Naive thymus-derived CD4-positive, alpha-beta T cell (primary cell): ENCODE measurements around the gene VPS13D. TPM values are rescaled to one million over a fixed set of nuclear protein-coding genes. Genes with fewer than 3 reads are reported as not detected.

Experiments used
- ATAC-seq: fragments of 150-1000 bp; cut with Tn5 transposase; 2 replicates; pipeline ENCODE4 v1.10.0; 2021; ENCODE audit warnings: mild to moderate bottlenecking, moderate library complexity
- CTCF ChIA-PET: fragments of 350-600 bp; sonication (Branson Sonifier 250); formaldehyde crosslinking; loops from one replicate; lab custom pipeline; 2021; ENCODE audit warnings: antibody characterized with exemption; lab: Charles Lee
- POLR2A ChIA-PET: fragments of 350-600 bp; sonication (Branson Sonifier 250); formaldehyde crosslinking; loops from one replicate; lab custom pipeline; 2021; ENCODE audit warnings: antibody characterized with exemption, inconsistent platforms; lab: Charles Lee
- DNase-seq, 9 donors: peaks; one replicate each; pipeline versions ENCODE4 v3.0.0 to v3.0.0-alpha.2; 2020 to 2022; ENCODE audit warnings: mixed read lengths in 1 of 9
- H3K27ac ChIP-seq: one replicate; pipeline ENCODE4 v1.7.0; 2013; ENCODE audit warnings: mild to moderate bottlenecking, low read depth, low read length, moderate library complexity
- H3K27me3 ChIP-seq, 2 donors: one replicate each; pipeline ENCODE4 v1.7.0; 2013; ENCODE audit warnings: low read length in 2 of 2, mild to moderate bottlenecking in 2 of 2, moderate library complexity in 2 of 2; ENCODE audit not compliant: control insufficient read depth in 2 of 2, insufficient read depth in 2 of 2
- H3K36me3 ChIP-seq, 3 experiments: 1 replicate in 2 of 3; 2 replicates in 1 of 3; pipeline ENCODE4 v1.7.0; 2013; ENCODE audit warnings: low read length in 3 of 3, mild to moderate bottlenecking in 3 of 3, moderate library complexity in 1 of 3; ENCODE audit not compliant: insufficient read depth in 3 of 3, control insufficient read depth in 2 of 3
- H3K4me1 ChIP-seq, 2 donors: one replicate each; pipeline ENCODE4 v1.7.0; 2013; ENCODE audit warnings: low read length in 2 of 2, mild to moderate bottlenecking in 2 of 2, moderate library complexity in 1 of 2; ENCODE audit not compliant: control insufficient read depth in 2 of 2, insufficient read depth in 2 of 2
- H3K4me3 ChIP-seq: 2 replicates; pipeline ENCODE4 v1.7.0; 2013; ENCODE audit warnings: mild to moderate bottlenecking, low read length
- H3K9me3 ChIP-seq, 3 experiments: 1 replicate in 2 of 3; 2 replicates in 1 of 3; pipeline ENCODE4 v1.7.0; 2013; ENCODE audit warnings: low read length in 3 of 3; ENCODE audit not compliant: control insufficient read depth in 2 of 3
- H3K27ac Mint-ChIP-seq, 9 donors: one replicate each; pipeline ENCODE4 v1.8.0; 2020 to 2022; ENCODE audit warnings: mixed read lengths in 9 of 9, mild to moderate bottlenecking in 8 of 9, moderate library complexity in 5 of 9, inconsistent platforms in 2 of 9
- H3K27me3 Mint-ChIP-seq, 5 donors: one replicate each; pipeline ENCODE4 v1.8.0; 2021 to 2022; ENCODE audit warnings: mixed read lengths in 5 of 5, mild to moderate bottlenecking in 1 of 5
- H3K36me3 Mint-ChIP-seq, 5 donors: one replicate each; pipeline ENCODE4 v1.8.0; 2020 to 2022; ENCODE audit warnings: mixed read lengths in 5 of 5, mild to moderate bottlenecking in 3 of 5, inconsistent platforms in 1 of 5
- H3K4me1 Mint-ChIP-seq, 7 donors: one replicate each; pipeline ENCODE4 v1.8.0; 2020 to 2022; ENCODE audit warnings: mixed read lengths in 7 of 7, mild to moderate bottlenecking in 3 of 7, inconsistent platforms in 1 of 7
- H3K4me3 Mint-ChIP-seq, 10 donors: one replicate each; pipeline ENCODE4 v1.8.0; 2020 to 2022; ENCODE audit warnings: mild to moderate bottlenecking in 10 of 10, mixed read lengths in 10 of 10, moderate library complexity in 6 of 10, inconsistent platforms in 2 of 10
- H3K9me3 Mint-ChIP-seq, 11 donors: one replicate each; pipeline ENCODE4 v1.8.0; 2020 to 2022; ENCODE audit warnings: mixed read lengths in 11 of 11, mild to moderate bottlenecking in 4 of 11, inconsistent platforms in 1 of 11, moderate library complexity in 1 of 11
- intact Hi-C, 2 donors: fragments of 100-400 bp; cut with micrococcal nuclease; formaldehyde crosslinking; loops; one replicate each; pipeline ENCODE4 v1.15.1; 2023
- polyA plus RNA-seq, 2 donors: library from polyadenylated mRNA; unstranded; fragments of 300-500 nt; fragmentation: Illumina TruSeq; gene quantifications; one replicate each; pipeline ENCODE4 v1.2.3, GENCODE V29; 2021
- total RNA-seq, 6 experiments: library from RNA in 5 of 6; stranded (reverse) in 5 of 6; gene quantifications; 1 replicate in 5 of 6; 2 replicates in 1 of 6; pipeline ENCODE4 v1.2.3 and lab custom pipeline; 2021 to 2026

Gene VPS13D
- total and polyA plus RNA-seq, 7 experiments from 2014 or later: 6.5 to 94.4 (median 73.2) TPM

- Histone ChIP-seq H3K4me1 (peaks cover 46 to 80% of the 10 kb centered on the region in 2 donors), H3K36me3 (no peaks in the 10 kb centered on the region), H3K27me3 (no peaks in the 10 kb centered on the region), H3K9me3 (no peaks in the 10 kb centered on the region), H3K27ac (peak overlapping the region; percentile 67), H3K4me3 (peak overlapping the region; percentile 11)
- CTCF ChIA-PET: interaction anchor here (0.7 to 1.0 kb wide), 2 partner anchors 65 to 354 kb away, joined by 3 to 4 read pairs; no protein-coding TSS in a partner anchor
- intact Hi-C loops: loop anchor here (1.0 to 10.0 kb wide), 5 partner anchors 8 to 143 kb away; partner anchors contain the start of gene DHRS3 (in 1 of the 2)
- Mint-ChIP-seq H3K27me3 (no peaks in the 10 kb centered on the region), H3K9me3 (peaks cover 0 to 2% (median 0%) of the 10 kb centered on the region in 11 donors), H3K4me3 (peak overlapping the region; percentile 72 to 86 (median 78)), H3K4me1 (peaks cover 52 to 96% (median 91%) of the 10 kb centered on the region in 7 donors), H3K27ac (peak overlapping the region; percentile 94 to 99 (median 96)), H3K36me3 (peaks cover 4 to 52% (median 5%) of the 10 kb centered on the region in 5 donors)
- ATAC-seq (no peak), DNase-seq (no peak)
- POLR2A ChIA-PET: interaction anchor here (0.5 to 12.1 kb wide), 11 partner anchors 9 to 315 kb away, joined by 3 to 212 read pairs (median 8); partner anchors contain the start of gene DHRS3
These were observed 242.4 kb downstream of the VPS13D start for GRCh38 chr1:12472156-12472797.

DNA sequence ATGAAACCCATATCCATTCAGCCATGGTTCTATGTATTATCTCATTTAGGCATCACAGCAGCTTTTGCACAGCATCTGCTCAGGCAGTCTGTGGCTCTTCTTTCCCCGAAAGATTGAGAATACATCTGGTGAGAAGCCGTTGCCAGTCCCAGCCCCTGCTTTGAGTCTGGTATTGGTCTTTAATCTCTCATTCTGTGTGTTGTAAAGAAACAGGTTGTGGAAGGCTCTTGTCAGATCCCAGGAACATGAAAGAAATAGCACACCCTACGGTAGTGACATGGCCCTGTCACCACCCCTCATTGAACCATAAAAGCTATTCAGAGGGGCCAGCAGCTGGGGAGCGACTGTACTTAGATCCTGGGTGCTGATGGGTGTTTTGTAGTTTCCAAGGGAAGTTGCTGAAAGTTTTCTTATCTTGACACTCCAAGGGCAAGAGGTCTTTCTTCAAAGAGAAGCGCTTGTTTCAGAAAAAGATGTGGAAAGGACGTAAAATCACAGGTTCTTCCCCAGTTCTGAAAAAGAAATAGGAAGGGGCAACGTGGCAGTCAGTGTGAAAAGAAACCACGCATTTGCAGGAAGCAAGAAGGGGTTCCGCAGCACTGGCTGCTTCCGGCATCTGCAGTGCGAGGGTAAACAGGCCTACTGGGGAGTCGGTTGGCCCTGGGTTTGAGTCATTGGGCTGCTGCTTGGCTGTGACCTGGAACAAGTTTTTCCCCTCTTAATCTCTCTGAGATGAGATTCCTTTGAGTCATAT lies 243.1 kb downstream of the VPS13D start:
- Mint-ChIP-seq H3K9me3 (no peaks in the 10 kb centered on the region), H3K27me3 (no peaks in the 10 kb centered on the region), H3K4me1 (peaks cover 53 to 96% (median 91%) of the 10 kb centered on the region in 7 donors), H3K36me3 (peaks cover 0 to 52% (median 0%) of the 10 kb centered on the region in 5 donors), H3K27ac (peak overlapping the region; percentile 94 to 99 (median 96)), H3K4me3 (peak overlapping the region; percentile 72 to 86 (median 78))
- peak overlapping the region; percentile 11 for H3K4me3 ChIP-seq
- CTCF ChIA-PET: interaction anchor here (0.7 to 0.8 kb wide), 2 partner anchors 16 to 354 kb away, joined by 3 to 4 read pairs; no protein-coding TSS in a partner anchor
- H3K36me3 ChIP-seq: no peaks in the 10 kb centered on the region
- H3K4me1 ChIP-seq: peaks cover 51 to 87% of the 10 kb centered on the region in 2 donors
- ATAC-seq (peak; percentile 77), DNase-seq (peak in 8 of 9 donors; percentile 54 to 67 (median 60))
- POLR2A ChIA-PET: interaction anchor here (0.5 to 12.1 kb wide), 12 partner anchors 8 to 316 kb away, joined by 3 to 212 read pairs (median 8); partner anchors contain the start of gene DHRS3
- intact Hi-C loops: loop anchor here (1.0 to 10.0 kb wide), 6 partner anchors 7 to 142 kb away; partner anchors contain the start of gene DHRS3 (in 1 of the 2)
- H3K27me3 ChIP-seq: no peaks in the 10 kb centered on the region
- peak overlapping the region; percentile 67 for H3K27ac ChIP-seq
- H3K9me3 ChIP-seq: no peaks in the 10 kb centered on the region

DNA sequence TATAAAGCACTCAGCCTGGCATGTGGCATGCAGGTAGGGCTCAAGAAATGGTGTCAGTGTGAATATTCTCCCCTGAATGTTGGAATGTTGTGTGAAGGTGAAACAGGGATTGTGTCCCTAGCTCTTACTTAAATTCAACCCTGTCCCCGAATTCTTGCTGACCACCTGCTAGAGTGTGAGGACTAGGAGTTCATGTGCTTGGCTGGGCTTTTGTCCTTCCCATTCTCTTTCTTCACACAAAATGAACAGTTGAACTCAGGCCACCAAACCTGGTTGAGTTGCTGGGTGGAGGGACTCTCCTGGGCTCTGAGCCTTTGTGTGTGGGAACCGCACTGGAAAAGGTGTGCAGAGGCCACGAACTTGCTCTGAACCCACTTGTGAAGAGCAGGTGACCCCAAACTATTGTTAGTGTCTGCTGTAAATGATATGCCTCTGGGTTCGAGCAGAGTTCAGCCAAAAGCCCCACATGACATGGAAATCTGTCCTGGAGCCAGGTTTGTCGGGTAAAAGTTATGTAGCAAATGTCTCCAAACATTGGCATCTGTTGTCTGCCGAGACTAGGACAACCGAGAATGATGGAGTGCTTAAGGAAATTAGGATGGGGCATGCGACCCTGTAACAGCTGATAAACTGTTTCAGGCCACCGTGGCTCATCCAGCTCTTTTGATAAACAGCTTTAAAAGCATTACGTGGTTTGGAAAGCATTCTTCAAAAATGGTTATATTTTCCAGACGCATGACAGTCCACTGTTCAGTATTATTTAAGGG lies 243.9 kb downstream of the VPS13D start:
- H3K27me3 Mint-ChIP-seq: no peaks in the 10 kb centered on the region
- H3K27ac Mint-ChIP-seq: peak overlapping the region; percentile 94 to 99 (median 96)
- peak overlapping the region; percentile 31 to 86 (median 78) for H3K4me3 Mint-ChIP-seq
- H3K36me3 Mint-ChIP-seq: peaks cover 0 to 52% (median 0%) of the 10 kb centered on the region in 5 donors
- Histone ChIP-seq H3K36me3 (no peaks in the 10 kb centered on the region), H3K4me1 (peaks cover 59 to 95% of the 10 kb centered on the region in 2 donors), H3K27me3 (no peaks in the 10 kb centered on the region), H3K4me3 (peak overlapping the region; percentile 11), H3K9me3 (no peaks in the 10 kb centered on the region), H3K27ac (peak overlapping the region; percentile 67)
- H3K9me3 Mint-ChIP-seq: no peaks in the 10 kb centered on the region
- intact Hi-C loops: loop anchor here in 1 of 2 donors (1.0 to 10.0 kb wide), 4 partner anchors 24 to 141 kb away; partner anchors contain the start of gene DHRS3
- DNase-seq (no peak), ATAC-seq (no peak)
- ChIA-PET CTCF (interaction anchor here (0.7 to 1.0 kb wide), 3 partner anchors 17 to 37 kb away, joined by 3 to 5 read pairs (median 4); no protein-coding TSS in a partner anchor), POLR2A (interaction anchor here (1.0 to 12.1 kb wide), 9 partner anchors 8 to 143 kb away, joined by 3 to 212 read pairs (median 11); partner anchors contain the start of gene DHRS3)
- peaks cover 57 to 96% (median 92%) of the 10 kb centered on the region in 7 donors for H3K4me1 Mint-ChIP-seq

DNA sequence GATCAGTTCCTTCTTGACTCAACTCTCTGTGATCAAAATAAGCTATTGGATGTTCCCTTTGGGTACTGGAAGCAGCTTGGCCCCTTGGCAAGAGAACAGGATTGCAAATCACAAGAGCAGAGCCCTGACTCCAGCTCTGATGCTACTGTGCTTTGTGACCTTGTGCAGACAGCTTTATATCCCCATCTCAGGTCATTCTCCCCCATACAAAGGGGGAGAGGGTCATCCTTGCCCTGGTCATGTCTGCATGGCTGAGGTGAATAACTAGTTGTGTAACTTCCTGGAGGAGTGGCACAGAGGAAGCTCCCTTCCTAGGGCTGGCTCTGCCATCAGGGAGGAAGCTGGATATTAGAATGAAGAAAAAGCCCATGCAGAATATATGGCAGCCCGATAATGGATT lies 245.3 kb downstream of the VPS13D start:
- POLR2A ChIA-PET: interaction anchor here (0.7 to 12.1 kb wide), 10 partner anchors 16 to 144 kb away, joined by 3 to 212 read pairs (median 9); partner anchors contain the start of gene DHRS3

DNA sequence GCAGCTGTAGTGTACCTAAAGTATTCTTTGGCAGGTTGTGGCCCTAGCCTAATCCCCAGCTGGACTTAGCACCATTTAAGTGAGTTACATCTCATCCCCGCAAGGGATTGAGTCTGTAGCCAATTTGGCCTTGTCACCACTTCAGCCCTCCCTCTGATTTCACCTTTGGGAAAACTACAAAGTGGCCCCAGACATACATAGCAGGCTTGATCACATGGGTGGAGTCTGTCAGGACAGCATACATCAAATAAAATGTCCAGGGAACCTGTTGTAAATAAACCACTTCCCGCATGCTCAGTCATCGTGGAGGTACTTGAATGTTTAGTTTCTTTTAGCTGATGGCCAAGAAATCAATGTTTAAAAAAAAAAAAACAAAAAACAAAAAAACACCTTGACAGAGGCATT lies 245.7 kb downstream of the VPS13D start:
- ChIA-PET CTCF (interaction anchor here (0.8 to 1.1 kb wide), 2 partner anchors 25 to 68 kb away, joined by 3 to 5 read pairs; no protein-coding TSS in a partner anchor), POLR2A (interaction anchor here (0.7 to 12.1 kb wide), 9 partner anchors 16 to 143 kb away, joined by 3 to 212 read pairs (median 5); partner anchors contain the start of gene DHRS3)
- DNase-seq (no peak), ATAC-seq (no peak)
- Histone ChIP-seq H3K27ac (peak overlapping the region; percentile 27), H3K9me3 (no peaks in the 10 kb centered on the region), H3K27me3 (no peaks in the 10 kb centered on the region), H3K36me3 (no peaks in the 10 kb centered on the region), H3K4me3 (no peak overlapping the region), H3K4me1 (peaks cover 70 to 99% of the 10 kb centered on the region in 2 donors)
- intact Hi-C loops: loop anchor here in 1 of 2 donors (10.0 kb wide), 1 partner anchor 139 kb away; the partner anchor contains the start of gene DHRS3
- Mint-ChIP-seq H3K4me3 (peak overlapping the region in 9 of 10 donors; percentile 4 to 86 (median 65)), H3K9me3 (no peaks in the 10 kb centered on the region), H3K27me3 (no peaks in the 10 kb centered on the region), H3K4me1 (peaks cover 67 to 100% (median 97%) of the 10 kb centered on the region in 7 donors), H3K36me3 (peaks cover 0 to 55% (median 0%) of the 10 kb centered on the region in 5 donors), H3K27ac (peak overlapping the region; percentile 9 to 99 (median 95))

More for the DNA sequence above, 245.3 kb downstream of the VPS13D start:
- peaks cover 0 to 54% (median 0%) of the 10 kb centered on the region in 5 donors for H3K36me3 Mint-ChIP-seq
- no peak overlapping the region for H3K4me3 ChIP-seq
- peaks cover 67 to 100% (median 97%) of the 10 kb centered on the region in 7 donors for H3K4me1 Mint-ChIP-seq
- no peak overlapping the region for H3K27ac ChIP-seq
- H3K27me3 ChIP-seq: no peaks in the 10 kb centered on the region
- H3K9me3 Mint-ChIP-seq: no peaks in the 10 kb centered on the region
- H3K4me3 Mint-ChIP-seq: peak overlapping the region in 8 of 10 donors; percentile 7 to 86 (median 66)
- peak overlapping the region; percentile 9 to 99 (median 95) for H3K27ac Mint-ChIP-seq
- no peaks in the 10 kb centered on the region for H3K36me3 ChIP-seq
- no peaks in the 10 kb centered on the region for H3K27me3 Mint-ChIP-seq
- ATAC-seq: no peak
- CTCF ChIA-PET: interaction anchor here (0.8 to 1.1 kb wide), 2 partner anchors 25 to 67 kb away, joined by 3 to 5 read pairs; no protein-coding TSS in a partner anchor
- intact Hi-C loops: loop anchor here in 1 of 2 donors (10.0 kb wide), 1 partner anchor 140 kb away; the partner anchor contains the start of gene DHRS3
- DNase-seq: no peak
- H3K4me1 ChIP-seq: peaks cover 66 to 99% of the 10 kb centered on the region in 2 donors
- no peaks in the 10 kb centered on the region for H3K9me3 ChIP-seq
